GM12878 (cell line): Measurements from ENCODE around the gene POF1B. TPM values are rescaled to one million over a fixed set of nuclear protein-coding genes. Genes with fewer than 3 reads are reported as not detected.

Experiments
- ATAC-seq: fragments of 200-7000 bp; cut with Tn5 transposase; 3 replicates; pipeline ENCODE4 v1.9.1; 2020; ENCODE audit warnings: mild to moderate bottlenecking, moderate library complexity
- BruUV-seq: library from RNA; stranded (reverse); fragments of 400-500 nt; replicated peaks from 2 replicates; lab custom pipeline; 2021; lab: Mats Ljungman, UMichigan
- CTCF ChIA-PET: fragments of 300-600 bp; sonication (Branson Sonifier 250); formaldehyde crosslinking; extraction: SDS; loops from one replicate; lab custom pipeline; 2021; ENCODE audit warnings: inconsistent platforms; lab: Yijun Ruan, JAX
- POLR2A ChIA-PET: fragments of 350-600 bp; formaldehyde crosslinking; extraction: SDS; loops from one replicate; lab custom pipeline; 2021; ENCODE audit warnings: inconsistent platforms; lab: Charles Lee
- RAD21 ChIA-PET: fragments of 300-600 bp; sonication (Branson Sonifier 250); formaldehyde crosslinking; loops from one replicate; lab custom pipeline; 2023; ENCODE audit warnings: antibody characterized with exemption; ENCODE audit not compliant: unreplicated experiment; lab: Charles Lee
- SMC1A ChIA-PET: fragments of 300-600 bp; sonication (Branson Sonifier 250); formaldehyde crosslinking; loops from one replicate; lab custom pipeline; 2023; ENCODE audit not compliant: unreplicated experiment, uncharacterized antibody; lab: Charles Lee
- DNase-seq: peaks from one replicate; pipeline ENCODE4 v3.0.0-alpha.2; 2011; ENCODE audit warnings: low read depth, low spot score
- FAIRE-seq: peaks from 3 replicates; lab custom pipeline; 2011; peaks lifted over from hg19 to GRCh38; lab: Jason Lieb, UNC
- H2AFZ ChIP-seq: 2 replicates; pipeline ENCODE4 v1.6.0; 2011; ENCODE audit warnings: low read depth, low read length, control low read depth; ENCODE audit not compliant: control insufficient read depth
- H3K27ac ChIP-seq: 2 replicates; pipeline ENCODE4 v1.5.1; 2011; ENCODE audit warnings: control low read depth; ENCODE audit not compliant: control insufficient read depth, insufficient read depth
- H3K27me3 ChIP-seq, 2 experiments: replicated peaks in 1 of 2; 2 replicates each; pipeline versions ENCODE4 v1.6.0 to v1.6.1; 2011; ENCODE audit warnings: low read length in 1 of 2; ENCODE audit not compliant: control insufficient read depth in 2 of 2, insufficient read depth in 2 of 2
- H3K36me3 ChIP-seq, 2 experiments: 2 replicates each; pipeline ENCODE4 v1.5.1; 2011; ENCODE audit warnings: low read length in 1 of 2; ENCODE audit not compliant: control insufficient read depth in 2 of 2, insufficient read depth in 2 of 2
- H3K4me1 ChIP-seq: 2 replicates; pipeline ENCODE4 v1.6.1; 2011; ENCODE audit warnings: mild to moderate bottlenecking, low read length, moderate library complexity, mixed read lengths; ENCODE audit not compliant: control insufficient read depth, insufficient read depth
- H3K4me2 ChIP-seq: 2 replicates; pipeline ENCODE4 v1.6.0; 2011; ENCODE audit warnings: control low read depth; ENCODE audit not compliant: control insufficient read depth, insufficient read depth
- H3K4me3 ChIP-seq: fragments of 200-600 bp; sonication (generic); 2 replicates; pipeline ENCODE4 v1.5.1; 2016
- H3K79me2 ChIP-seq: 2 replicates; pipeline ENCODE4 v1.6.0; 2011; ENCODE audit warnings: low read length; ENCODE audit not compliant: control insufficient read depth, insufficient read depth
- H3K9ac ChIP-seq: 2 replicates; pipeline ENCODE4 v1.8.0; 2011; ENCODE audit warnings: low read length, control low read depth, mixed read lengths; ENCODE audit not compliant: control insufficient read depth, insufficient read depth
- H3K9me3 ChIP-seq: replicated peaks from 3 replicates; pipeline ENCODE4 v1.5.1; 2011; ENCODE audit warnings: mild to moderate bottlenecking, low read length; ENCODE audit not compliant: control insufficient read depth, insufficient read depth
- H4K20me1 ChIP-seq: 2 replicates; pipeline ENCODE4 v1.6.0; 2011; ENCODE audit not compliant: control insufficient read depth, insufficient read depth
- HDAC6 ChIP-seq: fragments of 200-600 bp; sonication (generic); IDR thresholded peaks from one replicate; pipeline ENCODE4 v1.8.0; 2017; ENCODE audit warnings: antibody characterized with exemption; ENCODE audit not compliant: unreplicated experiment
- NR2C1 ChIP-seq: fragments of 450-650 bp; IDR thresholded peaks from 2 replicates; pipeline ENCODE4 v1.6.1; 2017; ENCODE audit warnings: antibody characterized with exemption, mild to moderate bottlenecking, moderate library complexity
- SPI1 ChIP-seq: IDR thresholded peaks from 2 replicates; pipeline ENCODE4 v1.6.1; 2011; ENCODE audit warnings: low read depth, mild to moderate bottlenecking, low read length, moderate library complexity, borderline replicate concordance; ENCODE audit not compliant: insufficient read depth
- WGBS: methylation state at CpG from one replicate; pipeline ENCODE4 v1.1.6; 2016; ENCODE audit warnings: low lambda C conversion rate; ENCODE audit not compliant: insufficient replicate concordance, insufficient coverage; ENCODE audit errors: missing lambda C conversion rate; 5-methylcytosine and 5-hydroxymethylcytosine counted together
- in situ Hi-C: fragments of 300-500 bp; cut with MboI; formaldehyde crosslinking; loops from 9 replicates; pipeline ENCODE4 v1.14.3; 2018; ENCODE audit warnings: mixed read lengths
- intact Hi-C: fragments of 100-400 bp; cut with micrococcal nuclease; formaldehyde crosslinking; loops from one replicate; pipeline ENCODE4 v1.14.2; 2022; ENCODE audit not compliant: unreplicated experiment
- polyA plus RNA-seq, 11 experiments: library from polyadenylated mRNA; depleted of rRNA in 4 of 11; unstranded in 6 of 11; stranded (reverse) in 5 of 11; fragments of >200 nt; fragmentation: Nextera tagmentation in 4 of 11; fragmentation: Illumina TruSeq in 1 of 11; extraction: Ambion mirVana in 4 of 11; extraction: Trizol in 1 of 11; gene quantifications; 1 replicate in 1 of 11; 2 replicates in 10 of 11; pipeline versions ENCODE4 v1.2.1 to v1.2.3, GENCODE V29; 2011 to 2016; ENCODE audit warnings: inconsistent platforms in 2 of 11, missing spikeins in 2 of 11, low read depth in 1 of 11
- total RNA-seq, 4 experiments: library from RNA; depleted of rRNA in 3 of 4; stranded (reverse); fragments of >200 nt in 3 of 4; fragmentation: Illumina TruSeq in 1 of 4; extraction: Trizol in 1 of 4; gene quantifications; 2 replicates each; pipeline versions ENCODE4 v1.2.1 to v1.2.3, GENCODE V29; 2013 to 2021
- TF ChIP-seq, protein P1 (sequence below): fragments of 150-350 bp; IDR thresholded peaks from 2 replicates; pipeline ENCODE4 v1.6.1; 2014; ENCODE audit warnings: mild to moderate bottlenecking, low read depth, low read length

The POF1B gene
- total and polyA plus RNA-seq, 10 of the 15 experiments (the other 5 are each of a cell fraction or from before 2014, with no cell fraction given), result 0.14 to 13.5 (median 0.99) TPM

DNA sequence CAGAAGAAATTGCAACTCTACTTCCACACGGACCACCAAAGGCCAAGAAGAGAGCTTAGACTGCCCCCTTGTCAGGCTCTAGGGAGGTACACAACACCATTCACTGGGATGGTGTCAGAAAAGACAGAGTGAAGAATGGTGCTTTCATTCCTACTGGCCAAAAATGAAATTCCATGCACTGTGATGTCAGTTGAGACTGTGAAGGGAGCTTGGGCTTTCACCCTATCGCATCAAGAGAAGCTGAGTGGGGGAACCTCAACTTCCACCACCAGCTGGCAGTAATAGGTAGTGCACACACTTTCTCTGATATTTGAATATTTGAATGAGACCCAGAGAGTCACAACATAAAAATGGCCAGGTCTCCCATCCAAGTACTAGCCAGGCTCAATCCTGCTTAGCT is 69.7 kb downstream of the POF1B start:
- TF ChIP-seq HDAC6 (no peak), NR2C1 (no peak)
- ChIA-PET CTCF (interaction anchor here (0.8 to 1.2 kb wide), 2 partner anchors 14 to 18 kb away, joined by 3 read pairs; no protein-coding TSS in a partner anchor), SMC1A (interaction anchor here (1.1 to 1.3 kb wide), 2 partner anchors 10 to 80 kb away, joined by 3 read pairs; no protein-coding TSS in a partner anchor), RAD21 (interaction anchor here (1.3 kb wide), 1 partner anchor 199 kb away, joined by 3 read pairs; no protein-coding TSS in a partner anchor), POLR2A (no interaction called here)
- no peak overlapping the region for H3K4me3 ChIP-seq
- H3K4me1 ChIP-seq, result no peaks in the 10 kb centered on the region
- no peak overlapping the region for H3K4me2 ChIP-seq
- no peaks in the 10 kb centered on the region for H3K79me2 ChIP-seq
- no peaks in the 10 kb centered on the region for H4K20me1 ChIP-seq
- no peak overlapping the region for H2AFZ ChIP-seq
- no peak overlapping the region for H3K9ac ChIP-seq
- intact Hi-C loops (no loop called here), in situ Hi-C loops (no loop called here)
- H3K9me3 ChIP-seq, result no peaks in the 10 kb centered on the region
- ATAC-seq (peak; percentile 62), FAIRE-seq (no peak), DNase-seq (no peak)
- no peak overlapping the region for H3K27ac ChIP-seq
- 87% methylated on average over 2 of the region's 2 CpGs for WGBS
- H3K36me3 ChIP-seq, result no peaks in the 10 kb centered on the region
- H3K27me3 ChIP-seq, result no peaks in the 10 kb centered on the region
- BruUV-seq, result no TSS peak

DNA sequence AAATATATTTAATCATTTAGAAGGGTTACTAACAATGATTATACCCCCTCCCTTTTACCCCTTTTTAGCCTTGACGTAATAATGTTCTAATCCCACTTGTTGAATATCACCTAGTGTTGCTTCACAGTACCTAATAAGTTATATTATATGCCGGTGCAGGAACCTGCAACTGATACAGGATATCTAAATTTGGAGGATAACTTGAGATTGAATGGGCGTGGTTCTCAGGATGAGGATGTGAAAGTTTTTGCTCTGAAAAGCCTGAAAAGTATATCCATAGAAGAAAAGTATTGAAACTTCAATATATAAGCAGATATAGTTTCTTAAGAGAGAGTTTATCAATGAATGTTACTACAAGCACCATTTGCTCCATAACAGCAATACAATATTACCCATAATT is 75.9 kb downstream of the POF1B start:
- ChIA-PET RAD21 (no interaction called here), SMC1A (no interaction called here), CTCF (no interaction called here), POLR2A (no interaction called here)
- Histone ChIP-seq H4K20me1 (no peaks in the 10 kb centered on the region), H3K4me1 (no peaks in the 10 kb centered on the region), H3K9ac (no peak overlapping the region), H3K36me3 (no peaks in the 10 kb centered on the region), H3K79me2 (no peaks in the 10 kb centered on the region), H3K27ac (no peak overlapping the region; the same call in 1 of the 2 replicates), H3K4me3 (no peak overlapping the region), H3K27me3 (no peaks in the 10 kb centered on the region), H2AFZ (no peak overlapping the region), H3K9me3 (no peaks in the 10 kb centered on the region; the same call in 2 of the 3 replicates), H3K4me2 (no peak overlapping the region)
- FAIRE-seq, result no peak
- no peak for DNase-seq
- in situ Hi-C loops, result no loop called here
- intact Hi-C loops, result no loop called here
- 35% methylated on average over 3 of the region's 3 CpGs for WGBS
- TF ChIP-seq, protein P1, sequence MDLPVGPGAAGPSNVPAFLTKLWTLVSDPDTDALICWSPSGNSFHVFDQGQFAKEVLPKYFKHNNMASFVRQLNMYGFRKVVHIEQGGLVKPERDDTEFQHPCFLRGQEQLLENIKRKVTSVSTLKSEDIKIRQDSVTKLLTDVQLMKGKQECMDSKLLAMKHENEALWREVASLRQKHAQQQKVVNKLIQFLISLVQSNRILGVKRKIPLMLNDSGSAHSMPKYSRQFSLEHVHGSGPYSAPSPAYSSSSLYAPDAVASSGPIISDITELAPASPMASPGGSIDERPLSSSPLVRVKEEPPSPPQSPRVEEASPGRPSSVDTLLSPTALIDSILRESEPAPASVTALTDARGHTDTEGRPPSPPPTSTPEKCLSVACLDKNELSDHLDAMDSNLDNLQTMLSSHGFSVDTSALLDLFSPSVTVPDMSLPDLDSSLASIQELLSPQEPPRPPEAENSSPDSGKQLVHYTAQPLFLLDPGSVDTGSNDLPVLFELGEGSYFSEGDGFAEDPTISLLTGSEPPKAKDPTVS, result no peak
- 0 out of 2 replicates have a peak, but pooled peaks have one; percentile 3 for TF ChIP-seq SPI1
- ATAC-seq, result peak; percentile 63
- no TSS peak for BruUV-seq
